Karpas-422 (cell line): Measurements from ENCODE around the gene VSTM2L. TPM values are rescaled to one million over a fixed set of nuclear protein-coding genes. Genes with fewer than 3 reads are reported as not detected.
A peak's percentile ranks its signal among the peaks of the same experiment; 100 is the strongest.
"Not testable (repeated sequence)": the region's sequence is repeated elsewhere in the genome, so short reads cannot be mapped to it uniquely, and the experiment has no call there.

Experiments
- DNase-seq: peaks from one replicate; pipeline ENCODE4 v3.0.0-alpha.2; 2015
- H2AFZ ChIP-seq: fragments of 200-600 bp; sonication (generic); 2 replicates; pipeline ENCODE4 v1.6.1; 2014; ENCODE audit warnings: antibody characterized with exemption, low read length, mixed read lengths
- H3K27ac ChIP-seq: fragments of 200-600 bp; sonication (generic); 2 replicates; pipeline ENCODE4 v1.5.1; 2014; ENCODE audit warnings: mild to moderate bottlenecking, low read length, moderate library complexity
- H3K27me3 ChIP-seq: fragments of 200-600 bp; sonication (generic); 2 replicates; pipeline ENCODE4 v1.6.1; 2014; ENCODE audit warnings: low read length, mixed read lengths
- H3K36me3 ChIP-seq: fragments of 200-600 bp; sonication (generic); 2 replicates; pipeline ENCODE4 v1.6.1; 2014; ENCODE audit warnings: low read length, mixed read lengths; ENCODE audit not compliant: insufficient read depth
- H3K4me1 ChIP-seq: fragments of 200-600 bp; sonication (generic); 2 replicates; pipeline ENCODE4 v1.6.1; 2014; ENCODE audit warnings: mild to moderate bottlenecking, low read length, mixed read lengths
- H3K4me2 ChIP-seq: fragments of 200-600 bp; sonication (generic); 2 replicates; pipeline ENCODE4 v1.6.1; 2014; ENCODE audit warnings: low read length, low read depth, mild to moderate bottlenecking; ENCODE audit not compliant: poor library complexity, severe bottlenecking
- H3K4me3 ChIP-seq: fragments of 200-600 bp; sonication (generic); 2 replicates; pipeline ENCODE4 v1.5.1; 2014; ENCODE audit warnings: mild to moderate bottlenecking, antibody characterized with exemption, low read length, mixed read lengths
- H3K79me2 ChIP-seq: fragments of 200-600 bp; sonication (generic); 2 replicates; pipeline ENCODE4 v1.6.1; 2014; ENCODE audit warnings: mild to moderate bottlenecking, low read length, mixed read lengths
- H3K9ac ChIP-seq: fragments of 200-600 bp; sonication (generic); 2 replicates; pipeline ENCODE4 v1.6.0; 2014; ENCODE audit warnings: low read length
- H3K9me2 ChIP-seq: fragments of 200-600 bp; sonication (generic), shearing (Covaris generic); replicated peaks from 2 replicates; pipeline ENCODE4 v1.6.0; 2014; ENCODE audit warnings: mild to moderate bottlenecking, low read length, moderate library complexity; ENCODE audit not compliant: insufficient read depth
- H3K9me3 ChIP-seq: fragments of 300-700, 200-600 bp; sonication (generic); 2 replicates; pipeline ENCODE4 v1.6.1; 2014; ENCODE audit warnings: low read length, mixed read lengths
- H4K20me1 ChIP-seq: fragments of 200-600 bp; sonication (generic); 2 replicates; pipeline ENCODE4 v1.6.1; 2014; ENCODE audit warnings: mild to moderate bottlenecking, antibody characterized with exemption, low read length, low read depth; ENCODE audit not compliant: insufficient read depth
- total RNA-seq: library from RNA; depleted of rRNA; stranded (reverse); fragments of >200 nt; shearing (Covaris generic); gene quantifications from 2 replicates; pipeline ENCODE4 v1.2.3, GENCODE V29; 2014; ENCODE audit warnings: low replicate concordance; rRNA removed

The VSTM2L gene, protein sequence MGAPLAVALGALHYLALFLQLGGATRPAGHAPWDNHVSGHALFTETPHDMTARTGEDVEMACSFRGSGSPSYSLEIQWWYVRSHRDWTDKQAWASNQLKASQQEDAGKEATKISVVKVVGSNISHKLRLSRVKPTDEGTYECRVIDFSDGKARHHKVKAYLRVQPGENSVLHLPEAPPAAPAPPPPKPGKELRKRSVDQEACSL
- 0.14 TPM in 1 of 2 replicates, not detected in the other for total RNA-seq

DNA sequence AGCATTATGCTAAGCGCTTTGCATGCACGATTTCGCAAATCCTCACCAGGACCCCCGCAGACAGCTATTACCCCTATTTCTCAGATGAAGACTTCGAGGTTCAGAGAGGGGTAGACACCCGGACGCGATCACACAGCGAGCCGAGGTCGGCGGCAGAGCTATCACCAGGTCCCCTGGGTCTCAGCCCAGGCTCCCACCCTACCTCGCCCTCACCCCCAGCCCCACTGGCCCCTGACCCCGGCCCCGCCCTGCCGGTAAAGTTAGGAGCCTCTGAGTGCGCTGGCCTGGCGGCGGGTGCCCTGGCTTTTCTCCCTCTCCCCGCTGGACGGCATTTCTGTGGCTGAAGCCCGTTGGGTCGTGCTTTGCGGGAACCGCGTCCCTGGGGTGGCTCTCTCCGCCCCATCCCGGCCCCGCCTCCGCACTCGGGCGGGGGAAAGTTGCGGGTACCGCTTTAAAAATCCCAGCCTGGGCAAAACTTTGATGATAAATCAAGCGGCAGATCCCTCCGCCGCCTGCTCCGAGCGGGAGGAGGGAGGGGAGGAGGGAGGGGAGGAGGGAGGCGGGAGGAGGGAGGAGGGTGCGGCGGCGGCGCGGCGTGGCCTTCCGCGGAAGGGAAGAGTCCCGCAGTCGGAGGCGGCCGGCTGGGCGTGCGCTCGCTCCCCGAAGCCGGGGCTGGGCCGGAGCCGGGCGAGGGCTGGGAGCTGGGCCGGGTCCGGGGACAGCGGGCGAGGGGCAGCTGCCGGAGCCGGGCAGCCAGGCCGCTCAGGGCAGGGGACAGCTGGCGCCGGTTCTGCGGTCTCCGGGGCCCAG, at the start of gene VSTM2L:
Gene VSTM2L, plus strand, starts transcription at position 624 of the 810 bp plus-strand sequence. CDS start 224 bp downstream, outside the sequence.
- DNase-seq: no peak
- no peaks in the 10 kb centered on the region for H3K79me2 ChIP-seq
- H3K4me2 ChIP-seq: no peak within 1 kb of the TSS
- no peaks in the 10 kb centered on the region for H4K20me1 ChIP-seq
- no peak within 1 kb of the TSS for H3K9ac ChIP-seq
- H3K9me2 ChIP-seq: no peaks in the 10 kb centered on the region
- no peak within 1 kb of the TSS for H3K4me3 ChIP-seq
- no peaks in the 10 kb centered on the region for H3K9me3 ChIP-seq
- no peaks in the 10 kb centered on the region for H3K36me3 ChIP-seq
- H3K27me3 ChIP-seq: no peaks in the 10 kb centered on the region
- no peak within 1 kb of the TSS for H3K27ac ChIP-seq
- H2AFZ ChIP-seq: no peak within 1 kb of the TSS
- no peaks in the 10 kb centered on the region for H3K4me1 ChIP-seq

DNA sequence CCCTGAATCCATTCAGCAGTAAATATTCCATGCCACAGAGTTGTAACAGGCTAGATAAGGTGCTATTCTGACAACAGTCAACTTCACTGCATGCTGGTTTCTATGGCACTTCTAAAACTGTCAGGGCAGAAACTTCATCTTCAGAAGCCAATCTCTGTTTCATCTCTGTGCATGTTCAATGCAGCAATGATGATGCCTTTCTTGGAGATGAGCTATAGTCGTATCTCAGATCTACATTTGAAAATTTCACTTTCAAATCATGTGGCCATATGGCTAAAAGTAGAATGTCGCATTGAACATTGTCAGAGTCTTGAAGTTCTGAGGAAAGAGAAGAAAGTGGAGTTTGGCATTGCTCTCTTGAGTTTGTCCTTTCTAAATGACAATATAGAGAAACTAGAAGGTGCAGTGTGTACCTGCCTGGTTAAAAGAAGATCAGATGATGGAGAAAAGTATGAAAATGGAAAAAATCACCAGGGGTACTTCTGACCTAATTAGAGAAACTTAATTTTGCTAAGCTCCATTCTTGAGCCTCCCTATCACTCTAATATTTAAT, 49.0 kb upstream of the VSTM2L start:
- no peaks in the 10 kb centered on the region for H3K9me2 ChIP-seq
- H3K36me3 ChIP-seq: no peaks in the 10 kb centered on the region
- peak overlapping the region; percentile 97 for H3K27ac ChIP-seq
- no peak overlapping the region for H2AFZ ChIP-seq
- H4K20me1 ChIP-seq: no peaks in the 10 kb centered on the region
- peak overlapping the region; percentile 73 for H3K4me2 ChIP-seq
- peak overlapping the region; percentile 64 for H3K9ac ChIP-seq
- H3K79me2 ChIP-seq: peaks cover 3% of the 10 kb centered on the region; the same call in 1 of the 2 replicates
- H3K27me3 ChIP-seq: no peaks in the 10 kb centered on the region
- peaks cover 73% of the 10 kb centered on the region for H3K4me1 ChIP-seq
- peak overlapping the region; percentile 40 for H3K4me3 ChIP-seq
- no peaks in the 10 kb centered on the region for H3K9me3 ChIP-seq
- peak; percentile 88 for DNase-seq

DNA sequence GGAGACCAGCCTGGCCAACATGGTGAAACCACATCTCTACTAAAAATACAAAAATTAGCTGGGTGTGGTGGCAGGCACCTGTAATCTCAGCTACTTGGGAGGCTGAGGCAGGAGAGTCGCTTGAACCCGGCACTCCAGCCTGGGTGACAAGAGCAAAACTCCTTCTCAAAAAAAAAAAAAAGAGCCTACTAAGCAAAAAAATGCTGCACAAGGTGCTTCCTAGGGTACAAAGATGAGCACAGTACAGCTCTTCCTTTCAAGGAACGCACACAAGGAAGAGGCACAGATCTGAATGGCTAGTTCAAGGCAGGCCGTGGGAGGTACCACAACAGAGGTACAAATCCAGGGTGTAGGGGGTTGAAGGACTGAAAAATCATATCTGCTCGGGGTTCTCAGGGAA, 46.9 kb upstream of the VSTM2L start:
- H3K27me3 ChIP-seq, H3K9me2 ChIP-seq, H3K9me3 ChIP-seq, H3K9ac ChIP-seq, H3K4me3 ChIP-seq, DNase-seq, H2AFZ ChIP-seq, H4K20me1 ChIP-seq, H3K79me2 ChIP-seq: not testable (repeated sequence)
- Histone ChIP-seq H3K36me3 (peaks cover 14% of the 10 kb centered on the region), H3K4me1 (peaks cover 52% of the 10 kb centered on the region), H3K4me2 (peak overlapping the region; percentile 63), H3K27ac (peak overlapping the region; percentile 97)

DNA sequence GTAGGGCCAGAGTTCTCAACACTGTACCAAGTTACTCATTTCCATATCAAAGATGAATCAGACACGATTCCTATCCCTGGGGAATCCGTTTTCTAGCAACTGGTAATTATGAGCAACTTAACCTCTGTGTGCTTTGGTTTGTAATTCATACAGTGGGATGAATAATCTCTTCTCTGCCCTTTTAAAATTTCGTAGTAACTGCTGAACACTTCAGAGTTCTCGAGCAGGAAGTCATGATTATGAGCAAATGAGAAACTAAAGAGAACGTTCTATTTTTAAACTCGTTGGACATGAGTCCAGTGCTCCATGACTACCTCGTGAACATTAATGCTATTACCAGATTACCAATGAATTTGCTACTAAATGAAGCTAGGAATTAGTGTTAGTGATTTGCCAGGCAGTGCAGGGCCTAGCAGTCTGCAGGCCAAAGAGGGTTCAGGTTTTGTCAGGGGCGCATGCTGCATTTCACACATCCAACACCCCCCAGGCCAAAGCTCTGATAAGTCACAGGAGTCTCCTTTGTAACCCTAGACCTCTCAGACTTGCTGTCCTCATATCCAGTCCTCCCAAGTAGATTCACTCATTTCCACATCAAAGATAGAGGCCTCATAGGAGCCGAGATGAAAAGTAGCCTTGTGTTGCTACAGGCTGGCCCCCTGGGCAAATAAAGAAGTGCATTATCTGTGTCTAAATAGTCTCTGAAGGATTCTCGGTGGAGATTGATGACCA, 45.8 kb upstream of the VSTM2L start:
- Histone ChIP-seq H3K27ac (no peak overlapping the region), H3K9me2 (no peaks in the 10 kb centered on the region), H3K36me3 (peaks cover 14% of the 10 kb centered on the region), H3K4me1 (peaks cover 41% of the 10 kb centered on the region), H2AFZ (no peak overlapping the region), H3K27me3 (no peaks in the 10 kb centered on the region), H3K9ac (no peak overlapping the region), H3K79me2 (no peaks in the 10 kb centered on the region), H4K20me1 (no peaks in the 10 kb centered on the region), H3K4me3 (no peak overlapping the region), H3K9me3 (no peaks in the 10 kb centered on the region), H3K4me2 (no peak overlapping the region)
- no peak for DNase-seq

DNA sequence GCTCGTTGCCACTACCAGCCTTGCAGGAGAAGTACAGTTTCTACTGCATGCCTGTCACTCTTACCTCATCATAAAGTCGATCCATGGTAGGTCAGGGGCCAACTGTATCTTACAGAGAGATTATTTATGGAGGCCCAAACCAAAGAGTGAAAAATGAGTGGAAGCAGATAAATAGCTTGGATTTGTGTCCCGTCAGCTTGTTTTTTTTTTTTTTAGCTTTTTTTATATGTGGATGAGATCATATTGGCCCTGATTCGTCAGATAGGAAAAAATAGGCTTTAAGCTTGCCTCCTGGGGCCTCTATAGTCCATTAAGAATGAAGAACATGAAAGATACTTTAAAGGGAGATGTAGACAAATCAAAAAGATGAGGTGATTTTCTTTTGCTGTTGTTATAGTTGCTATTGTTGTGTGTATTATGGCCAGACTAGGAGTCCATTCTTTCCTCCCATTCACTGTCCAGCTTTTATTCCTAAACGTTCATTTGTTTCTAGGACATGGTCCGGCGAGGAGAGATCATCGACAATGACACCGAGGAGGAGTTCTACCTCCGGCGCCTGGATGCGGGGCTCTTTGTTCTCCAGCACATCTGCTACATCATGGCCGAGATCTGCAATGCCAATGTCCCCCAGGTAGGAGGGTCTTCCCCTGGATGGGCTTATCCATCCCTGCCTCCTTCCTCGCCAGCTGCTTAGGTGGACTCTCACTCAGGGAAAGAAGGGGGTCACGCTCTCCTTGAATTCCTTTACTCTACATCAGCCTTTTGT, 43.3 kb upstream of the VSTM2L start:
- no peak for DNase-seq
- no peak overlapping the region for H3K4me2 ChIP-seq
- H4K20me1 ChIP-seq: no peaks in the 10 kb centered on the region
- H3K9me3 ChIP-seq: no peaks in the 10 kb centered on the region
- H3K79me2 ChIP-seq: no peaks in the 10 kb centered on the region
- H3K4me1 ChIP-seq: peaks cover 17% of the 10 kb centered on the region
- H3K9ac ChIP-seq: no peak overlapping the region
- H3K27me3 ChIP-seq: no peaks in the 10 kb centered on the region
- no peak overlapping the region for H3K4me3 ChIP-seq
- no peak overlapping the region for H3K27ac ChIP-seq
- H3K36me3 ChIP-seq: peaks cover 14% of the 10 kb centered on the region
- H3K9me2 ChIP-seq: no peaks in the 10 kb centered on the region
- no peak overlapping the region for H2AFZ ChIP-seq

DNA sequence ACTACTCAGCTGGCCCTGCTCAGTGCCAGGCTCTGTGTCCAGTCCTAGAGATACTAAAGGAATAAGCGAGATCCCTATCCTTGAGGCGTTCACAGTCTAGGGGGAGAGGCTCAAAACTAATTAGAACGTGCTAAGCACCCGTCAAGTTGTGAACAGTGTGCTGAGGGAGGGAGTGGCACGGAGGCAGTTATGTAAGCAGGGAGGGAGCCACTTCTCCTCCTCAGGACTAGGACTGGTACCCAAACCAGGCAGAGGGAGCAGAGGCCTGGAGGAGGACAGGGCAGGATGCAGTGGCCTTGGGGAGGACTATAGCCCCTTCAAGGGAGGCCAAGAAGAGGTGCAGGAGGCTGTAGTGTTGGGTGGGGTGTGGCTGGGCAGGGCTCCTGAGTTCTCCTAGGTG, 39.6 kb upstream of the VSTM2L start:
- H3K79me2 ChIP-seq: no peaks in the 10 kb centered on the region
- H3K4me1 ChIP-seq: peaks cover 2% of the 10 kb centered on the region
- no peak for DNase-seq
- H3K9me2 ChIP-seq: no peaks in the 10 kb centered on the region
- H4K20me1 ChIP-seq: no peaks in the 10 kb centered on the region
- no peak overlapping the region for H3K9ac ChIP-seq
- H3K9me3 ChIP-seq: no peaks in the 10 kb centered on the region
- H3K4me2 ChIP-seq: no peak overlapping the region
- H3K27ac ChIP-seq: no peak overlapping the region
- H2AFZ ChIP-seq: no peak overlapping the region
- H3K4me3 ChIP-seq: no peak overlapping the region
- H3K36me3 ChIP-seq: peaks cover 14% of the 10 kb centered on the region
- no peaks in the 10 kb centered on the region for H3K27me3 ChIP-seq

DNA sequence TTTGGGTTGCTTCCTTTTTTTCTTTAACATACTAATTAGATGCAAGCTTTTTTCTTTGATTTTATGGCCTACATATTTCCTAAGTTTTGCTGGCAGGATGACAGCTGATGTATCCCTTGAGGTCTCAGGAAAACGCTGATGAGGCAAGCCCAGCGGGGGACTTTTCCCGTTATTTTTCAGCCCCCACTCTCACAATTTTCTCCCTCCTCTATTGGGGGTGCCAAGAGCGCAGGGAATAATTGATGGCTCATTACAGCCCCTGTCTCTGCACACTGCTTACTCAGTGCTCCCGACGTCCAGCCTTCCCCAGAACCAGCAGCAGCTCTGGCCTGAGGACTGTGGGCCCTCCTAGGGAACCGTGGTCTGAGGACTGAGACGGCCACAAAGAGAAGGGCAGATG, 38.6 kb upstream of the VSTM2L start:
- Histone ChIP-seq H3K27ac (no peak overlapping the region), H3K9ac (no peak overlapping the region), H3K9me2 (no peaks in the 10 kb centered on the region), H3K4me3 (no peak overlapping the region), H3K4me1 (peaks cover 10% of the 10 kb centered on the region), H4K20me1 (no peaks in the 10 kb centered on the region), H2AFZ (no peak overlapping the region), H3K27me3 (no peaks in the 10 kb centered on the region), H3K9me3 (no peaks in the 10 kb centered on the region), H3K36me3 (peaks cover 13% of the 10 kb centered on the region), H3K4me2 (no peak overlapping the region), H3K79me2 (no peaks in the 10 kb centered on the region)
- no peak for DNase-seq
